ENCODE measurements around the gene FAM53A.

- TF ChIP-seq CTCF (IDR thresholded peaks at IDR 0.05) (no peak), POLR2A (IDR thresholded peaks at IDR 0.05) (no peak)
Measured at GRCh38 chr4:1608196-1608820, 75.8 kb downstream of the FAM53A start.
